Panc1 (cell line): Measurements from ENCODE around the gene PROZ. TPM values are rescaled to one million over a fixed set of nuclear protein-coding genes. Genes with fewer than 3 reads are reported as not detected.

Experiments used
- ATAC-seq: fragments of 200-7000 bp; cut with Tn5 transposase; 2 replicates; pipeline ENCODE4 v1.9.1; 2020; ENCODE audit warnings: mild to moderate bottlenecking, moderate library complexity
- BruUV-seq: library from RNA; stranded (reverse); fragments of 400-500 nt; replicated peaks from 2 replicates; lab custom pipeline; 2021; lab: Mats Ljungman, UMichigan
- CTCF ChIA-PET: fragments of 300-600 bp; sonication (Branson Sonifier 250); formaldehyde crosslinking; loops from one replicate; lab custom pipeline; 2022; ENCODE audit warnings: antibody characterized with exemption; lab: Charles Lee
- POLR2A ChIA-PET: fragments of 300-600 bp; sonication (Branson Sonifier 250); formaldehyde crosslinking; loops from one replicate; lab custom pipeline; 2022; ENCODE audit warnings: antibody characterized with exemption; lab: Charles Lee
- DNase-seq: peaks from one replicate; pipeline ENCODE4 v3.0.0-alpha.2; 2010; ENCODE audit warnings: low read depth, low spot score
- H3K27ac ChIP-seq: 2 replicates; pipeline ENCODE4 v1.5.1; 2011; ENCODE audit warnings: mild to moderate bottlenecking, low read length, inconsistent platforms
- H3K27me3 ChIP-seq: fragments of 200-500 bp; sonication (Bioruptor generic); 2 replicates; pipeline ENCODE4 v1.6.0; 2014; ENCODE audit warnings: low read length, inconsistent platforms; ENCODE audit not compliant: control insufficient read depth, insufficient read depth
- H3K36me3 ChIP-seq: fragments of 200-500 bp; sonication (Bioruptor generic); 2 replicates; pipeline ENCODE4 v1.5.1; 2014; ENCODE audit warnings: inconsistent platforms, mild to moderate bottlenecking, low read length, moderate library complexity; ENCODE audit not compliant: control insufficient read depth, insufficient read depth
- H3K4me1 ChIP-seq: 2 replicates; pipeline ENCODE4 v1.5.1; 2011; ENCODE audit warnings: inconsistent platforms, mild to moderate bottlenecking, low read length, moderate library complexity; ENCODE audit not compliant: control insufficient read depth, insufficient read depth
- H3K4me3 ChIP-seq, 2 experiments: 2 replicates each; pipeline ENCODE4 v1.5.1; 2011 to 2012; ENCODE audit warnings: low read depth in 2 of 2, low read length in 2 of 2, mild to moderate bottlenecking in 2 of 2, inconsistent platforms in 1 of 2, moderate library complexity in 1 of 2
- H3K9me3 ChIP-seq: fragments of 200-500 bp; sonication (Bioruptor generic); 2 replicates; pipeline ENCODE4 v1.5.1; 2014; ENCODE audit warnings: low read depth, mild to moderate bottlenecking, inconsistent platforms, low read length, moderate library complexity; ENCODE audit not compliant: control insufficient read depth, insufficient read depth
- POLR2AphosphoS5 ChIP-seq: IDR thresholded peaks from 2 replicates; pipeline ENCODE4 v1.6.1; 2012; ENCODE audit warnings: mild to moderate bottlenecking, low read depth, low read length, moderate library complexity
- SIN3A ChIP-seq: IDR thresholded peaks from 2 replicates; pipeline ENCODE4 v1.6.1; 2012; ENCODE audit warnings: low read depth, mild to moderate bottlenecking, low read length, moderate library complexity, borderline replicate concordance; ENCODE audit not compliant: insufficient read depth
- TCF7L2 ChIP-seq: IDR thresholded peaks from 2 replicates; pipeline ENCODE4 v1.6.1; 2011; ENCODE audit warnings: mild to moderate bottlenecking, low read depth, low read length, inconsistent platforms
- in situ Hi-C: cut with HindIII; loops from 2 replicates; pipeline ENCODE4 v1.10.0; 2016; ENCODE audit warnings: low sequenced_read_pairs, low pct_unique_long_range_greater_than_20kb
- intact Hi-C: fragments of 100-400 bp; cut with micrococcal nuclease; formaldehyde crosslinking; loops from one replicate; pipeline ENCODE4 v1.10.0; 2022; ENCODE audit not compliant: unreplicated experiment
- total RNA-seq: library from RNA; stranded (reverse); gene quantifications from one replicate; pipeline ENCODE4 v1.2.1, GENCODE V29; 2021; ENCODE audit not compliant: unreplicated experiment
- TF ChIP-seq, protein P1 (sequence below): fragments of 450-650 bp; IDR thresholded peaks from 2 replicates; pipeline ENCODE4 v1.5.1; 2017; ENCODE audit warnings: mild to moderate bottlenecking
- TF ChIP-seq, protein P2 (sequence below), 2 experiments: IDR thresholded peaks; 2 replicates each; pipeline ENCODE4 v1.6.1; 2011 to 2012; ENCODE audit warnings: low read depth in 2 of 2, control low read depth in 1 of 2, low read length in 1 of 2, mild to moderate bottlenecking in 1 of 2, moderate library complexity in 1 of 2; ENCODE audit not compliant: insufficient read depth in 1 of 2

Gene PROZ
- total RNA-seq, 1 experiment from 2014 or later: not detected

DNA sequence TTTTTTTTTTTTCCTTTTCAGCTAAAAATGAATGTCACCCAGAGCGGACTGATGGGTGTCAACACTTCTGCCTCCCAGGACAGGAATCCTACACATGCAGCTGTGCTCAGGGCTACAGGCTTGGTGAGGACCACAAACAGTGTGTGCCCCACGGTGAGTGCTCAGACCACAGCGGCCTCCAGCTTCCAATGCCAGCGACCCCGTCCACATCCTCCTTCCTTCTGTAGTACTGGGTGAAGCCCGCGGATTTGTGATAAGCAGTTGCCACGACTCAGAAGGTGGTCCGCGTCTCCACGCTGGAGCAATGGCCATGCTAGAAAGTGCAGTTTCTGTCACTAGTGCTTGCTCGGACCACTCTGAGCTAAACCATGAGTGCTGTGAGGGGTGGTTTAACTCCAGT lies 6.0 kb downstream of the PROZ start:
- Histone ChIP-seq H3K9me3 (no peaks in the 10 kb centered on the region), H3K27me3 (no peaks in the 10 kb centered on the region), H3K4me1 (no peaks in the 10 kb centered on the region; the same call in 1 of the 2 replicates), H3K27ac (no peak overlapping the region), H3K4me3 (no peak overlapping the region), H3K36me3 (no peaks in the 10 kb centered on the region)
- ATAC-seq (no peak), DNase-seq (no peak)
- BruUV-seq: no TSS peak
- intact Hi-C loops (no loop called here), in situ Hi-C loops (no loop called here)
- TF ChIP-seq, protein P1, sequence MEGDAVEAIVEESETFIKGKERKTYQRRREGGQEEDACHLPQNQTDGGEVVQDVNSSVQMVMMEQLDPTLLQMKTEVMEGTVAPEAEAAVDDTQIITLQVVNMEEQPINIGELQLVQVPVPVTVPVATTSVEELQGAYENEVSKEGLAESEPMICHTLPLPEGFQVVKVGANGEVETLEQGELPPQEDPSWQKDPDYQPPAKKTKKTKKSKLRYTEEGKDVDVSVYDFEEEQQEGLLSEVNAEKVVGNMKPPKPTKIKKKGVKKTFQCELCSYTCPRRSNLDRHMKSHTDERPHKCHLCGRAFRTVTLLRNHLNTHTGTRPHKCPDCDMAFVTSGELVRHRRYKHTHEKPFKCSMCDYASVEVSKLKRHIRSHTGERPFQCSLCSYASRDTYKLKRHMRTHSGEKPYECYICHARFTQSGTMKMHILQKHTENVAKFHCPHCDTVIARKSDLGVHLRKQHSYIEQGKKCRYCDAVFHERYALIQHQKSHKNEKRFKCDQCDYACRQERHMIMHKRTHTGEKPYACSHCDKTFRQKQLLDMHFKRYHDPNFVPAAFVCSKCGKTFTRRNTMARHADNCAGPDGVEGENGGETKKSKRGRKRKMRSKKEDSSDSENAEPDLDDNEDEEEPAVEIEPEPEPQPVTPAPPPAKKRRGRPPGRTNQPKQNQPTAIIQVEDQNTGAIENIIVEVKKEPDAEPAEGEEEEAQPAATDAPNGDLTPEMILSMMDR: no peak
- TF ChIP-seq, protein P2, sequence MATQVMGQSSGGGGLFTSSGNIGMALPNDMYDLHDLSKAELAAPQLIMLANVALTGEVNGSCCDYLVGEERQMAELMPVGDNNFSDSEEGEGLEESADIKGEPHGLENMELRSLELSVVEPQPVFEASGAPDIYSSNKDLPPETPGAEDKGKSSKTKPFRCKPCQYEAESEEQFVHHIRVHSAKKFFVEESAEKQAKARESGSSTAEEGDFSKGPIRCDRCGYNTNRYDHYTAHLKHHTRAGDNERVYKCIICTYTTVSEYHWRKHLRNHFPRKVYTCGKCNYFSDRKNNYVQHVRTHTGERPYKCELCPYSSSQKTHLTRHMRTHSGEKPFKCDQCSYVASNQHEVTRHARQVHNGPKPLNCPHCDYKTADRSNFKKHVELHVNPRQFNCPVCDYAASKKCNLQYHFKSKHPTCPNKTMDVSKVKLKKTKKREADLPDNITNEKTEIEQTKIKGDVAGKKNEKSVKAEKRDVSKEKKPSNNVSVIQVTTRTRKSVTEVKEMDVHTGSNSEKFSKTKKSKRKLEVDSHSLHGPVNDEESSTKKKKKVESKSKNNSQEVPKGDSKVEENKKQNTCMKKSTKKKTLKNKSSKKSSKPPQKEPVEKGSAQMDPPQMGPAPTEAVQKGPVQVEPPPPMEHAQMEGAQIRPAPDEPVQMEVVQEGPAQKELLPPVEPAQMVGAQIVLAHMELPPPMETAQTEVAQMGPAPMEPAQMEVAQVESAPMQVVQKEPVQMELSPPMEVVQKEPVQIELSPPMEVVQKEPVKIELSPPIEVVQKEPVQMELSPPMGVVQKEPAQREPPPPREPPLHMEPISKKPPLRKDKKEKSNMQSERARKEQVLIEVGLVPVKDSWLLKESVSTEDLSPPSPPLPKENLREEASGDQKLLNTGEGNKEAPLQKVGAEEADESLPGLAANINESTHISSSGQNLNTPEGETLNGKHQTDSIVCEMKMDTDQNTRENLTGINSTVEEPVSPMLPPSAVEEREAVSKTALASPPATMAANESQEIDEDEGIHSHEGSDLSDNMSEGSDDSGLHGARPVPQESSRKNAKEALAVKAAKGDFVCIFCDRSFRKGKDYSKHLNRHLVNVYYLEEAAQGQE (IDR thresholded peaks at IDR 0.05; ENCODE audit: insufficient read depth in 1 of 2, low read depth in 2 of 2, low read length in 1 of 2): no peak
- TF ChIP-seq POLR2AphosphoS5: no peak
- TF ChIP-seq TCF7L2: no peak
- TF ChIP-seq SIN3A: no peak
- CTCF ChIA-PET: no interaction called here
- POLR2A ChIA-PET: no interaction called here

DNA sequence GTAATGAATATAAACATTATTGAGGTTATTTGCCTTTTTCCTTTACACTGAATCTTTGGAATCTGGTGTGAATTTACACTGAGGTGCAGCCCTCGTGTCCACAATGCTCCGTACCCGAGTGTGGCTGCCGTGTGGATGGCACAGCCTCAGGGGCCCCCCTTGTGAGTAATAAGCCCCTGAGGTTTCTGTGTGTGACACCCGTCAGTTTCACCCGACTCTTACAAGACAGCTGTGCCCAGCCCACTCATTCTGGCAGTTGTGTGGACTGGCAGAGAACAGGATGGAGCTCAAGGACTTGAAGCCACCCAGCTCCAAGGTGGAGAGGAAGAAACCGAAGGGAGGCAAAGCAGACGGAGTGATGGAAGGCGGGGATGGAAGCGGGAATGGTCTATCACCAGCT lies 7.8 kb downstream of the PROZ start:
- Histone ChIP-seq H3K4me3 (no peak overlapping the region), H3K27me3 (no peaks in the 10 kb centered on the region), H3K36me3 (no peaks in the 10 kb centered on the region), H3K9me3 (no peaks in the 10 kb centered on the region), H3K4me1 (no peaks in the 10 kb centered on the region; the same call in 1 of the 2 replicates), H3K27ac (no peak overlapping the region)
- ATAC-seq (no peak), DNase-seq (no peak)
- BruUV-seq: no TSS peak
- CTCF ChIA-PET: no interaction called here
- intact Hi-C loops (no loop called here), in situ Hi-C loops (no loop called here)
- TF ChIP-seq, protein P2 (IDR thresholded peaks at IDR 0.05; ENCODE audit: insufficient read depth in 1 of 2, low read depth in 2 of 2, low read length in 1 of 2): no peak
- no peak for TF ChIP-seq SIN3A
- TF ChIP-seq, protein P1: no peak
- TF ChIP-seq TCF7L2: no peak
- no peak for TF ChIP-seq POLR2AphosphoS5
- POLR2A ChIA-PET: no interaction called here
